Urothelium cell line (cell line): ENCODE measurements around the gene KCNJ16.
"Not testable (repeated sequence)": the region's sequence is repeated elsewhere in the genome, so short reads cannot be mapped to it uniquely, and the experiment has no call there.

Experiments
- DNase-seq: peaks from one replicate; pipeline ENCODE4 v3.0.0; 2011; ENCODE audit warnings: low spot score, mixed read lengths
- FAIRE-seq: peaks from 2 replicates; lab custom pipeline; 2011; peaks lifted over from hg19 to GRCh38; lab: Jason Lieb, UNC

Gene KCNJ16

DNA sequence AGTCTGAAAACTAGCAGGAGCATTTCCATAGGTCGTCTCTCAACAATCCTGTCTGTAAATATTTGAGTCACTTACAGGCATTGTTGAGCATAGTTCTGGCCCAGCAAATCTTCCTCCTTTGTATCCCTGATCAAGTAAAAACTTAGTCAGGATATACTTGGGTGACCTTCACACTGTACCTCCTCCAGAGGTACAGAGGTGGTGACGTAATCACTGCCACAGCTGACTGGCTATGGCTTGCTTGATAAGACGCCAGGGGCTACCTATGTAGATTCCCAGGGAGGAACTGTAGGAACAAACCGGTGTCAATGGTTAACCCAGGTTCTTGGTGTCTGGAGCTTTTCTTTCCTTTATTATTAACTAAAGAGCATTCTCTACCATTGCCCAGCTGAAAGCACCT lies at the start of gene KCNJ16:
TSS of gene KCNJ16 (plus strand) at position 270 of the 400 bp plus-strand sequence. CDS start 56,863 bp downstream, outside the sequence.
- FAIRE-seq (no peak), DNase-seq (no peak)

GRCh38 chr17:70028397-70028796 lies 46.6 kb upstream of the KCNJ16 start:
- no peak for FAIRE-seq
- DNase-seq = no peak

- no peak for DNase-seq
- peak; percentile 5 for FAIRE-seq
Observed at GRCh38 chr17:70028978-70029767, 45.9 kb upstream of the KCNJ16 start.

- FAIRE-seq = no peak
- DNase-seq = no peak
Observed at GRCh38 chr17:70030371-70030770, 44.7 kb upstream of the KCNJ16 start.

GRCh38 chr17:70031341-70031740 lies 43.7 kb upstream of the KCNJ16 start:
- FAIRE-seq = no peak
- DNase-seq = no peak

DNA sequence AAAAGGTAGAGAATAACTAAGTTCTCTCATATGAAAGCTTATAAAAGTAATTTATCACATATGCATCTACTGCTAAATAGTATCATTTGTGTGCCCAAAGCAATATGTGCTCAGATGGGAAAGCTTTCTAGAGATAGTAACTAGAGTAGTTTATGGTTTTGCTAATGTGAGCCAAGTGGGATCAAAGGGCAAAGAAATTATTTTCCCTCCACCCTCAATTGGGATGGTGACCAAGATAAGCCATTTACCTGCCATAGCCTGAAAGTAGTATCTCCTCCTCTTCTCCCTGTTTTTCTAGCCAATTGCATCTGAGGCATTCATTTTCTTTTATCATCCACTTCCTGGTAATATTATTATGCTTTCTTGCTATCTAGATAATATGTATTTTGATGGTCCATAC lies 41.9 kb upstream of the KCNJ16 start:
- DNase-seq (no peak), FAIRE-seq (no peak)

DNA sequence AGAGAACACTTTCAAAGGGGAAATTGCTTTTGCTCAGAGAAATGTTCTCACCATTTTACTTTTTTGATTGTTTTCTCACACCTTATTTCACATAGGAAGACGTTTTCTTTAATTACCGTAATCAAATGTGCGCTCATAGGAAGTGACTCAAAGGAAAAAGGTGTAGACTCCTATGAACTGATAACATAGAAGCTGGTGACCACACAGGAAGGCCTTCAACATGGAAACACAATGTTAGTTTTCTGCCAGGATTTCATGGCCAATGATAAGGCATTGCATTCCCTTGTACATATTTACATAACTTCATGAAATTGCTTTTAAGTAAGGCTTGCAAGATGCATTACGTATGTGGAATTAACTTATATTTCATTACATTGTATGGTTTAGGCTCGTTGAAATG lies 40.9 kb upstream of the KCNJ16 start:
- peak; percentile 48 for FAIRE-seq
- no peak for DNase-seq

- DNase-seq = no peak
- FAIRE-seq = no peak
Observed at GRCh38 chr17:70037498-70037897, 37.5 kb upstream of the KCNJ16 start.

GRCh38 chr17:70040336-70040735 lies 34.7 kb upstream of the KCNJ16 start:
- FAIRE-seq = no peak

DNA sequence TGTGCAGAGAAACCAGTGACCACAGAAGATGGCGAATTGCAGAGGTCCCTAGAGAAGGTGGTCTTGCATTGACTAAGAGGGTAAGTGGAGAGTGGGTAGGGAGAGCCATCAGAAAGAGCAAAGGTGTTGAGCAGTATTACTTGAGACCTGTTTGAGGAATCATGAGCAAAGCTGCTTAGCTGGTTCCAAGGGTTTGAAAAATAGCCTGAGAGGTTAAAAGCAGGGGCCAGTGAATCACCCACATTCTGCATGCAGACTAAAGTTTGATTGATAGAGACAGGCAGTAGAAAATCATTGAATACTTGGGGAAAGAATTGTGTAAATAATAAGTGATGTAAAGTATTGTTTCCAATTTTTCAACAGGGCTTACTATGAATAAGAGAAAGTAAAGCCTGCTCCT lies 34.0 kb upstream of the KCNJ16 start:
- no peak for FAIRE-seq
- DNase-seq = no peak

More at GRCh38 chr17:70040336-70040735, 34.7 kb upstream of the KCNJ16 start:
- DNase-seq = no peak

DNA sequence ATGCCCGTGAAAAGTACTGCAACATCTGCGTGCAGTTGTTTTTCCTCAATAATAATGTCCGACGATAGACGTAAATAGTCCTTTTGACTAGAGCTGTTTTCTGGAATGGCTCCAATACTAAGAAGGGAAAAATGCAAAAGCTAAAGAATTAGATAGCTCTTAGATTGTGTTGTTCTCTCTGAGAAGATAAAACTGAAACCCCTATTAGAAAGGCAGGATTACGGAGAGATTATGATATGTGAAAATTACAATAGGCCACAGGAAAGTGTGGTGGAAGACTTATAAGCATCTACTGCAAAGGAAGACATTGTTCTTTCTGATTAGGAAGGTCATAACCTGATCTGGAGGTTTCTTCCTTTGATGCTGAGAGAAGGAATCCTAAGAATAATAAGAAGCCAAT lies 33.5 kb upstream of the KCNJ16 start:
- FAIRE-seq (no peak), DNase-seq (no peak)

DNA sequence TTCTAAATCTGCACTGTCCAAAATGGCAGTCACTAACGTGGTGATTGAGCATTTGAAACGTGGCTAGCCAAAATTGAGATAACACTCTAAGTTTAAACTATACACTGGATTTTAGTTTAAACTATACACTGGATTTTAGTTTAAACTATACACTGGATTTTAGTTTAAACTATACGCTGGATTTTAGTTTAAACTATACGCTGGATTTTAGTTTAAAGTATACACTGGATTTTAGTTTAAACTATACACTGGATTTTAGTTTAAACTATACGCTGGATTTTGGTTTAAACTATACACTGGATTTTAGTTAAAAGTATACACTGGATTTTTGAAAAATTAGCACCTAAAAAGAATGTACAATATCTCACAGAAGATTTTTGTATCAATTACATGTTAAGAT lies 29.2 kb upstream of the KCNJ16 start:
- not testable (repeated sequence) for FAIRE-seq, DNase-seq

DNA sequence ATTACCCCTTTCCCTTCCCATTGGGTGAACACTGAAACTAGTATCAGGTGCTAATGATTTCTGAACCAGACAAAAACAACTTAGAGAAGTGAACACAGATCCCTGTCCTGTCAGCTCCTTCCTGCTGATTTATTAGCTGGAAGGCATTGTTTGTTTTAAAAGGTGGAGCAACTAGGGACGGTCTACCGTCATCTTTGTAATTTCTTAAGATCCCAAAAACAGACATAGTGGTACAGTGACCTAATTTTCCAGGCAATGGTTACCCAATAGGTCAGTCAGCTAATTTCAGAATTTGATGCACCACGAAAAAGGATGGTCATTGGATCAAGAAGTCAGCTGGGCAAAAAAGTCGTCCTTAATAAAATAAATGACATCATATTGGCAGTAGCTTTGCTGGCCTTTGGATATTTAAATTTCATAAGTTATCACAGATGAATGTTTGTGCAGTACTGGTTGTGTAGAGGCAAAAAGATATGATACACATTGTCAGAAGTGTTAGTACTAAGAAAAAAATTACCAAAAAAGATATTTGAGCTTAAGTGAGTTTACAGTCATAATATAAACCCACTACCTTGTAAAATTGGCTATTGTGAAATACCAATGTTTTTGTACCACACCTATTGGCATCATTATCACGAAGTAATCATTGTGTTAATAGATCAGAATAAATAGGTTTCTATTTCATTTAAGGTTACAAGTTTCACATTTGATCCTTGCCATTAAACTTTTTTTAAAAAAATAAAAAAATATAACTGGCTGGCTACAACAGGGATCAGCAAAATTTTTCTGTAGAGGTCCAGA lies 27.2 kb upstream of the KCNJ16 start:
- DNase-seq = no peak
- no peak for FAIRE-seq

DNA sequence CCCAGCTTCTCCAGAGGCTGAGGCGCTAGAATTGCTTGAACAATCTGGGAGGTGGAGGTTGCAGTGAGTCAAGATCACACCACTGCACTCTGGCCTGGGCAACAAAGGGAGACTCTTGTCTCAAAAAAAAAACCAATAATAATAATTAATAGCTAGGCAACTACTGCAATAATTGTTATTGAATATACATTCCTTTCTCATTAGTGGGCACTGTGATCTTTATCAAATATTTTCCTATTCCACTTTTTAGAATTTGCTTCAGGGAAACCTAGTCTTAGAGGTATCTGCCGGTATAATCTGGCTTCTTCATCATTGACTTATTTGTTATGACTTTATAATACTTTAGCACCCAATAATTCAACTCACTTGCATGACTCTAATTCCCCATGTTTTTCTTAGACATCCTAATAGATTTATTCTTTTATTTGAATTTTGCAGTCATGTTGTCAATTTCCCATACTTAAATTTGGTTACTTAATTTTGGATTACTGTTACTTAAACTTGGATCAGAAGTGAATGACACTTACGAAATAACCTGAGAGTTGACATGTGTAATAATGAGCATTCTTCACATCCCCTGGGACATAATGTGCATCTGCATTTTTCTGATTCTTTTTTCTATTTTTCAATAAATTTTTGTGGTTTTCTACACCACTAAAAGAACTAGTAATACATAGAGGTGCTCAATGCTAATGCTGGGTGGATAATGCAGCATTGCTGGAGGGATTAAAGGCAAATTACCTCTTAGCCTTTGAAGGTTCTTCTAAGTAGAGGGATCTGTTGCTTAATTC lies 25.0 kb upstream of the KCNJ16 start:
- DNase-seq (no peak), FAIRE-seq (no peak)

DNA sequence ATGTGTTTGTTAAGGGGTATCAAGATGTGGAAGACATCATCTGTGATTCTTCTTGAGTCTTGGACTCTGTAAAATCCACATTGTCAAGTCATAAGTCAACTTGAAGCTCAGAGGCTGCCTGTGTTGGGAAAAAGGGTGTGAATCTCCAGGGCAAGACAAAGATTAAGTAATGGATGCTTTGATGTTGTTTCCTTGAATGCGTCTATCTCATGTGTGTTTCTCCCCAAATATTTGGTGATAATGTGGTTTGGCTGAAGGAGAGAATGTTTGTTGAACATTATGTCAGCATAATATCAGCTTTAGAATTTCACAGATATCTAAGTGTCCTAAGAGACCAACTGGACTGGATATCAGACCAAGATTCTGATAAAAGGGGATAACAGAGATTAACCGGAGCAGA lies 24.1 kb upstream of the KCNJ16 start:
- FAIRE-seq (no peak), DNase-seq (no peak)

- FAIRE-seq (no peak), DNase-seq (no peak)
Observed at GRCh38 chr17:70053241-70054234, 21.5 kb upstream of the KCNJ16 start.

DNA sequence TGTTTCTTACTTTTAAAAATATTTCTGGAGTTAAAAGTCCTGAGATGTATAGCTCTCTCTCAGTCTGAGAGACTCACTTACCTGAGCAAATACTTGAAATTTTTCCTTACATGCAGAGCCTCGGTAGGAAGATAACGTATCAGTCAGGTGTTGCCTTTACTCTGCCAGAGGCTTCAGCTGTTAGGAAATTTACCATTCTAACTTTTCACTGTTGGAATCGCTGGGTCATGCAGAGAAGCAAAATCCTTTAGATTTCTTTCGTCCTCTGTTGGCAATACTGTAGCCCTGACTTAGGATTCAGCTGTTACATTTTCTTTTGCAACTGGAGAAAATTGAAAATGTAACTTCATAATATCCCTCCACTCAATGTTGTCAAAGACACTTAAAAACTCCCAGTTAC lies 20.0 kb upstream of the KCNJ16 start:
- DNase-seq (no peak), FAIRE-seq (no peak)

DNA sequence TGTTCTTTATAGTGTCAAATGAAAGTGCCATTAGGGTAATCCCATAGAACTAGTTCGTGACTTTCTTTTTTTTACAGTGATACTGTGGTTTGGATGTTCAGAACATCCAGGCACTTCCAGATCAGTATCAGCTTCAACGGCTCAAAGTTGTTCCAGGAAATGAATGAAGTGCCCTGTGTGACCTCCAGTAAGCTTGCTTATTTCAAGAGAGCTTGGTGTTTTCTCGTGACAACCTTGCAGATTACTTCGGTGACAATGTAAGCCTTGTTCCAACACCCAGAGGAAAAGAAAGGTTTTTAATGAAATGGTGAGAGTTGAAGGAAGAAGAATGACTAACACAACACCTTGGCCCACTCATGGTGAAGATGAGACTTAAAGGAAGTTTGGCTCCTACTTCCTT lies 16.0 kb upstream of the KCNJ16 start:
- no peak for FAIRE-seq
- no peak for DNase-seq

- FAIRE-seq (no peak), DNase-seq (no peak)
Observed at GRCh38 chr17:70059649-70060048, 15.4 kb upstream of the KCNJ16 start.

- DNase-seq (no peak), FAIRE-seq (no peak)
Observed at GRCh38 chr17:70060415-70060814, 14.6 kb upstream of the KCNJ16 start.
